Cardiac muscle cell (in vitro differentiated cells and primary cell): ENCODE data around the gene SOX15. TPM values are rescaled to one million over a fixed set of nuclear protein-coding genes. Genes with fewer than 3 reads are reported as not detected.

ENCODE experiments used
- DNase-seq, 2 donors: peaks; one replicate each; pipeline versions ENCODE4 v3.0.0 to v3.0.0-alpha.2; 2010 to 2017; ENCODE audit warnings: low read depth in 1 of 2, low spot score in 1 of 2
- H3K27ac ChIP-seq: fragments of 200-600 bp; sonication (generic); 2 replicates; pipeline ENCODE4 v1.5.1; 2016
- H3K27me3 ChIP-seq: fragments of 200-600 bp; sonication (generic); 2 replicates; pipeline ENCODE4 v1.6.0; 2016; ENCODE audit warnings: control low read depth
- H3K36me3 ChIP-seq: fragments of 200-600 bp; sonication (generic); 2 replicates; pipeline ENCODE4 v1.5.1; 2016; ENCODE audit warnings: control low read depth
- H3K4me1 ChIP-seq: fragments of 200-600 bp; sonication (generic); 2 replicates; pipeline ENCODE4 v1.8.1; 2017; ENCODE audit warnings: low read depth, mild to moderate bottlenecking, mixed run types
- H3K4me3 ChIP-seq: fragments of 200-600 bp; sonication (generic); 2 replicates; pipeline ENCODE4 v1.5.1; 2016; ENCODE audit warnings: mild to moderate bottlenecking
- H3K9me3 ChIP-seq: fragments of 200-600 bp; sonication (generic); 2 replicates; pipeline ENCODE4 v1.5.1; 2017; ENCODE audit warnings: low read depth, mild to moderate bottlenecking, control low read depth
- polyA plus RNA-seq: library from polyadenylated mRNA; unstranded; fragments of >200 nt; fragmentation: Nextera tagmentation; extraction: Ambion mirVana; gene quantifications from 2 replicates; pipeline ENCODE4 v1.2.1, GENCODE V29; 2016
- total RNA-seq: library from RNA; depleted of rRNA; stranded (reverse); fragments of >200 nt; gene quantifications from 2 replicates; pipeline ENCODE4 v1.2.3, GENCODE V29; 2016
- TF ChIP-seq, protein P1 (sequence below): IDR thresholded peaks from 2 replicates; pipeline ENCODE4 v1.5.1; 2012; ENCODE audit warnings: low read depth, mild to moderate bottlenecking, low read length

Gene SOX15
- total and polyA plus RNA-seq, 2 experiments from 2014 or later, result 5.3 to 5.4 TPM

DNA sequence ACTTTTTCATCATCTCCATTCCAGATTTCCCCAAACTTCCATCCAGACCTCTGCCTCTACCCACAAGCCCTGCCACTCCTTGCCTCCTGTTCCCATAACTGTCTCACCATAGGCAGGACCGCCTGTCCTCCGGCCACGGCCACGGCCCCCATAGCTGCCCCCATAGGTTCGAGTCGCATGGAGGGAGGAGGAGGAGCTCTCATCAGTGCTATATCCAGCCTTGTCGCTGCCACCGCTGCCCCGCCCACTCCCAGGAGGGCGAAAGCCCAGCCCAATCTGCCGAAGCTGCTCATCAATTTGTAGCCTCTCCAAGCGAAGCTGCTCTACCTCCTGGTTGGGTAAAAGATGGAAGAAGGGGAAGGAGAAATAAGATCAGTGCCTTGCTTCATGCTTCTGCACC is 3.4 kb upstream of the SOX15 start:
- DNase-seq, result no peak
- no peaks in the 10 kb centered on the region for H3K27me3 ChIP-seq
- H3K9me3 ChIP-seq, result no peaks in the 10 kb centered on the region
- TF ChIP-seq, protein P1, sequence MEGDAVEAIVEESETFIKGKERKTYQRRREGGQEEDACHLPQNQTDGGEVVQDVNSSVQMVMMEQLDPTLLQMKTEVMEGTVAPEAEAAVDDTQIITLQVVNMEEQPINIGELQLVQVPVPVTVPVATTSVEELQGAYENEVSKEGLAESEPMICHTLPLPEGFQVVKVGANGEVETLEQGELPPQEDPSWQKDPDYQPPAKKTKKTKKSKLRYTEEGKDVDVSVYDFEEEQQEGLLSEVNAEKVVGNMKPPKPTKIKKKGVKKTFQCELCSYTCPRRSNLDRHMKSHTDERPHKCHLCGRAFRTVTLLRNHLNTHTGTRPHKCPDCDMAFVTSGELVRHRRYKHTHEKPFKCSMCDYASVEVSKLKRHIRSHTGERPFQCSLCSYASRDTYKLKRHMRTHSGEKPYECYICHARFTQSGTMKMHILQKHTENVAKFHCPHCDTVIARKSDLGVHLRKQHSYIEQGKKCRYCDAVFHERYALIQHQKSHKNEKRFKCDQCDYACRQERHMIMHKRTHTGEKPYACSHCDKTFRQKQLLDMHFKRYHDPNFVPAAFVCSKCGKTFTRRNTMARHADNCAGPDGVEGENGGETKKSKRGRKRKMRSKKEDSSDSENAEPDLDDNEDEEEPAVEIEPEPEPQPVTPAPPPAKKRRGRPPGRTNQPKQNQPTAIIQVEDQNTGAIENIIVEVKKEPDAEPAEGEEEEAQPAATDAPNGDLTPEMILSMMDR, result no peak
- peaks cover 51% of the 10 kb centered on the region for H3K36me3 ChIP-seq
- no peak overlapping the region for H3K4me3 ChIP-seq
- H3K4me1 ChIP-seq, result no peaks in the 10 kb centered on the region
- no peak overlapping the region for H3K27ac ChIP-seq

DNA sequence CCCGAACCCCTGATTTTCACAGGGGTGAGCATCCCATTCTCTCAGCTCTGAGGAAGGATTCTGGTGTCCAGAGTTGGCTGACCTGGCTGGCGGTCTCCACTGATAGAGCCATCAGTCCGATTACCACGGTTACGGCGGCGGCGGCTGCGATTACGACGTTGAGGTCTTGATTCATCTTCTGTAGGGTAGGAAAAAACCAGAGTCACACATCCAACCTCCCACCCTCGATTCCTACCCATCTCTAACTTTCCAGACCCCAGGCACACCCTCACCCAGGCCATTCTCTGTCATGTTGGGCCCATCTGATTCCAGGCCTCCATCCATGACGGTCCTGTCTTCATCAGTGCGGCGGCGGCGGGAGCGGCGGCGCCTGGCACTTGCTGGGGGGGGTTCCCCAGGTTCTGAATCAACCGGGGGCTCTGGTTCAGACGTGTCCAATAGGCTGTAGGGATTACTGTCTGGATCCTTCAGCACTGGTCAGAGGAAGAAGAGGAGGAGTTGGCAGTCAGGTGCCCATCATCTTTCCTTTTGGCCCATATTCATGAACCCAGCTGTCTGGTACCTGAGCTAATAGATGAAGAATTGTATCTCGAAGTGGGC is 2.6 kb upstream of the SOX15 start:
- Histone ChIP-seq H3K4me1 (no peaks in the 10 kb centered on the region), H3K27ac (no peak overlapping the region), H3K27me3 (no peaks in the 10 kb centered on the region), H3K9me3 (no peaks in the 10 kb centered on the region), H3K4me3 (no peak overlapping the region), H3K36me3 (peaks cover 51% of the 10 kb centered on the region)
- TF ChIP-seq, protein P1, result no peak
- DNase-seq, result no peak

DNA sequence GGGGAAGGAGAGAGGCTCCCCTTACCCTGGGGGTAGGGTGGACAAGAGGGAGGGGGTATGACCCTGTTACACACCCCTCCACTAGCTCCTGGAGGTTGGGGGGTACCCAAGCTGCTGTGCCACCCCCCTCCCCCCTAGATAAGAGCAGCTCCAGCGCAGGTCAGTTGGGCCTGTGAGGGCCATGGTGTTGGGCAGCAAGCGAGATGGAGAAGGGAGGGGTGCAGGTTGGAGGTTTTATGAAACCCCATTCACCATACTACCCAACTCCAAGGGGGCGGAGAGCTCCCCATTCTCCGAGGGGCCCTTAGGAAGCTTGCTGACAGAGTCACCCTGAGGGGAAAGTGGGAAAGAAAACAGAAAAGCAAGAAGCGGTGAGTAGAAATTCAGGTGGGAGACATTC is 1.7 kb upstream of the SOX15 start:
- peak overlapping the region; percentile 57 for H3K27ac ChIP-seq

DNA sequence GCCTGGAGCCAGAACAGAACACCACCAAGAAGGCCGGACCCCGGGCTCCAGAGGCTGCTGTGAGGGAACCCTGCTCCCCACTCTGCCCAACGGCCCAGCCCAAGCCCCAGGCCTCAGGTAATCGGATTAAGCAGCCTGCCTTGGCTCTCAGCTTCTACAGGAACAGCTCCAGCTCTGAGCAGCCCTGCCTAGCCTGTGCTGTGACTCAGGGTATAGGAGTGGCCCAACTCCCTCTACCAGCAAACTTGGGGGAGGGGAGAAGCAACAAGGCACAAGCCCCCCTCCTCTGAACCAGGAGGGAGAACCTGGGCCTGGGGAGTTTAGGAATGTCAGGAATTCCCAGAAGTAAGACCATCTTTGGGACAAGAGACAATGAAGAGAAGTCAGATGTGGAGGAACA is 849 bp upstream of the SOX15 start:
- no peak for DNase-seq
- TF ChIP-seq, protein P1, result no peak
- Histone ChIP-seq H3K36me3 (peaks cover 37% of the 10 kb centered on the region), H3K27ac (peak overlapping the region; percentile 57), H3K27me3 (no peaks in the 10 kb centered on the region), H3K4me3 (no peak overlapping the region), H3K4me1 (no peaks in the 10 kb centered on the region), H3K9me3 (no peaks in the 10 kb centered on the region)

More for the DNA sequence above, 1.7 kb upstream of the SOX15 start:
- H3K36me3 ChIP-seq, result peaks cover 45% of the 10 kb centered on the region
- TF ChIP-seq, protein P1, result no peak
- no peak for DNase-seq
- no peaks in the 10 kb centered on the region for H3K9me3 ChIP-seq
- H3K27me3 ChIP-seq, result no peaks in the 10 kb centered on the region
- H3K4me1 ChIP-seq, result no peaks in the 10 kb centered on the region
- no peak overlapping the region for H3K4me3 ChIP-seq

DNA sequence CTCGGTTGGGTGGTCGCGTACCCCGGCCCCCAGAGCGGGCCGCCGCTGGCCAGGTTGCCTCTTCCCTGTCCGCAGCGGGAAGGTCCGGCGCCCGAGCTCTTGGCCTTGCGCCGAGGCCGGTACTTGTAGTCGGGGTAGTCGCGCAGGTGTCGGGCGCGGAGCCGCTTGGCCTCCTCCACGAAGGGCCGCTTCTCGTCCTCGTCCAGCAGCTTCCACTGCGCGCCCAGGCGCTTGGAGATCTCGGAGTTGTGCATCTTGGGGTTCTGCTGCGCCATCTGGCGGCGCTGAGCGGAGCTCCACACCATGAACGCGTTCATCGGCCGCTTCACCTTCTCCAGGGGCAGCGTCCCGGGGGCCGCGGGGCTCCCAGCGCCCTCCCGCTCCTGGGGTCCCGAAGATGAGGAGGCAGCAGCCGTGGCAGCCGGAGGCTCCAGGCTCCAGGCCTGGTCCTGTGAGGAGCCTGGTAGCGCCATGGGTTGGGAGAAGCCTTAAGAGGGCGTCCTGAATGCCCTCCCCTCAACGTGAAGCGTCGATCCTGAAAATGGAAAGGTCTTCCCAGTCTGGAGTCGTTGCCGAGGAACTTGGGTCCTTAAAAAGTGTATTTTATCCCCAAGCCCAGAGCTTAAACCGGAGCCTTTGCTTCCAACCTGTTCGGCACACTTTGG is 558 bp downstream of the SOX15 start:
- H3K4me3 ChIP-seq, result no peak overlapping the region
- no peaks in the 10 kb centered on the region for H3K27me3 ChIP-seq
- H3K36me3 ChIP-seq, result peaks cover 25% of the 10 kb centered on the region
- no peaks in the 10 kb centered on the region for H3K9me3 ChIP-seq
- H3K4me1 ChIP-seq, result peaks cover 6% of the 10 kb centered on the region
- TF ChIP-seq, protein P1, result peak; percentile 83
- DNase-seq, result peak; percentile 85 to 88
- no peak overlapping the region for H3K27ac ChIP-seq
